Uterus (tissue), 2 donors: ENCODE data around the gene TNK1.

Experiments used
- POLR2A ChIP-seq, 2 donors: fragments of 450-650 bp; IDR thresholded peaks; one replicate each; pipeline ENCODE4 v1.6.1; 2016; ENCODE audit warnings: antibody characterized with exemption in 2 of 2, mild to moderate bottlenecking in 1 of 2, moderate library complexity in 1 of 2
- TF ChIP-seq, protein P1 (sequence below), 4 experiments: fragments of 200-600 bp in 2 of 4; fragments of 450-650 bp in 2 of 4; sonication (generic) in 2 of 4; IDR thresholded peaks; one replicate each; pipeline ENCODE4 v1.5.1; 2016 to 2019; ENCODE audit warnings: antibody characterized with exemption in 4 of 4, mild to moderate bottlenecking in 2 of 4, moderate library complexity in 1 of 4

DNA sequence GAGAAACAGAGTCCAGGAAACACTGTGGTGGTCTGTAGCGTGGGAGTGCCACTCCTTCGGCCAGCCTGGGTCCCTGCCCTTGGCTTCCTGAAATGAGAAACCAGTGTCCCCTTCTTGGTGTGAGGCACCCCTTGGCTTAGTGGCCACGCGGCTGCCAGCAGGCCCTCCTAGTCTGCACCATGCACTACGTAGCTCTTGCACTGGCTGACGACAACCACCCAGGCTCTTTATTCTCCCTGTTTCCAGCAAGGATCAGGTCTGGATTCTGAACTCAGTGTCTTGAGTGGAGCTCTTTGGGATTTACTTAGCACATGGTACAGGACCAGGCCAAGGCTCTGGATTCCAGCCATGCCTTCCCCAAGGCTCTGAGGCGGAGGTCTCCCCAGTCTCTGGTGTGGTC is 46.7 kb downstream of the TNK1 start:
- TF ChIP-seq, protein P1, sequence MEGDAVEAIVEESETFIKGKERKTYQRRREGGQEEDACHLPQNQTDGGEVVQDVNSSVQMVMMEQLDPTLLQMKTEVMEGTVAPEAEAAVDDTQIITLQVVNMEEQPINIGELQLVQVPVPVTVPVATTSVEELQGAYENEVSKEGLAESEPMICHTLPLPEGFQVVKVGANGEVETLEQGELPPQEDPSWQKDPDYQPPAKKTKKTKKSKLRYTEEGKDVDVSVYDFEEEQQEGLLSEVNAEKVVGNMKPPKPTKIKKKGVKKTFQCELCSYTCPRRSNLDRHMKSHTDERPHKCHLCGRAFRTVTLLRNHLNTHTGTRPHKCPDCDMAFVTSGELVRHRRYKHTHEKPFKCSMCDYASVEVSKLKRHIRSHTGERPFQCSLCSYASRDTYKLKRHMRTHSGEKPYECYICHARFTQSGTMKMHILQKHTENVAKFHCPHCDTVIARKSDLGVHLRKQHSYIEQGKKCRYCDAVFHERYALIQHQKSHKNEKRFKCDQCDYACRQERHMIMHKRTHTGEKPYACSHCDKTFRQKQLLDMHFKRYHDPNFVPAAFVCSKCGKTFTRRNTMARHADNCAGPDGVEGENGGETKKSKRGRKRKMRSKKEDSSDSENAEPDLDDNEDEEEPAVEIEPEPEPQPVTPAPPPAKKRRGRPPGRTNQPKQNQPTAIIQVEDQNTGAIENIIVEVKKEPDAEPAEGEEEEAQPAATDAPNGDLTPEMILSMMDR (IDR thresholded peaks at IDR 0.05) = no peak
- no peak for TF ChIP-seq POLR2A (IDR thresholded peaks at IDR 0.05)
